Nephron progenitor cell (in vitro differentiated cells): Measurements from ENCODE around the gene RNF220.

Experiments used
- DNase-seq: peaks from one replicate; pipeline ENCODE4 v3.0.0; 2021
- H3K27ac Mint-ChIP-seq: 2 replicates; pipeline ENCODE4 v1.8.0; 2021; ENCODE audit warnings: mild to moderate bottlenecking, moderate library complexity, mixed read lengths
- H3K27me3 Mint-ChIP-seq: 2 replicates; pipeline ENCODE4 v1.8.0; 2021; ENCODE audit warnings: mild to moderate bottlenecking, low read depth, mixed read lengths; ENCODE audit not compliant: poor library complexity
- H3K36me3 Mint-ChIP-seq: 2 replicates; pipeline ENCODE4 v1.8.0; 2021; ENCODE audit warnings: low read depth, mixed read lengths
- H3K4me1 Mint-ChIP-seq: 2 replicates; pipeline ENCODE4 v1.8.0; 2021; ENCODE audit warnings: mixed read lengths
- H3K4me3 Mint-ChIP-seq: 2 replicates; pipeline ENCODE4 v1.8.0; 2021; ENCODE audit warnings: mild to moderate bottlenecking, moderate library complexity, mixed read lengths
- H3K9me3 Mint-ChIP-seq: 2 replicates; pipeline ENCODE4 v1.8.0; 2021; ENCODE audit warnings: mild to moderate bottlenecking, moderate library complexity, mixed read lengths
- CTCF ChIP-seq: fragments of 200-600 bp; sonication (generic); IDR thresholded peaks from 2 replicates; pipeline ENCODE4 v1.5.0; 2021; ENCODE audit warnings: antibody characterized with exemption

RNF220 gene

GRCh38 chr1:44596511-44596910 lies 191.5 kb downstream of the RNF220 start:
- H3K4me1 Mint-ChIP-seq, result peaks cover 52% of the 10 kb centered on the region
- no peaks in the 10 kb centered on the region for H3K36me3 Mint-ChIP-seq
- no peak overlapping the region for H3K4me3 Mint-ChIP-seq
- no peaks in the 10 kb centered on the region for H3K9me3 Mint-ChIP-seq
- no peak for TF ChIP-seq CTCF
- no peak for DNase-seq
- no peak overlapping the region for H3K27ac Mint-ChIP-seq
- peaks cover 30% of the 10 kb centered on the region for H3K27me3 Mint-ChIP-seq

- H3K27ac Mint-ChIP-seq, result no peak overlapping the region
- H3K4me1 Mint-ChIP-seq, result peaks cover 36% of the 10 kb centered on the region
- H3K4me3 Mint-ChIP-seq, result no peak overlapping the region
- peak; percentile 35 for DNase-seq
- no peaks in the 10 kb centered on the region for H3K9me3 Mint-ChIP-seq
- H3K36me3 Mint-ChIP-seq, result no peaks in the 10 kb centered on the region
- peaks cover 24% of the 10 kb centered on the region for H3K27me3 Mint-ChIP-seq
- TF ChIP-seq CTCF, result no peak
Measured at GRCh38 chr1:44598167-44598566, 193.1 kb downstream of the RNF220 start.

- peaks cover 26% of the 10 kb centered on the region for H3K27me3 Mint-ChIP-seq
- DNase-seq, result peak; percentile 57
Measured at GRCh38 chr1:44602634-44603628, 197.9 kb downstream of the RNF220 start.

GRCh38 chr1:44603718-44604117 lies 198.7 kb downstream of the RNF220 start:
- Mint-ChIP-seq H3K27me3 (peaks cover 29% of the 10 kb centered on the region), H3K27ac (no peak overlapping the region), H3K9me3 (no peaks in the 10 kb centered on the region), H3K4me3 (no peak overlapping the region), H3K4me1 (peaks cover 33% of the 10 kb centered on the region), H3K36me3 (no peaks in the 10 kb centered on the region)
- no peak for TF ChIP-seq CTCF
- no peak for DNase-seq

More at GRCh38 chr1:44602634-44603628, 197.9 kb downstream of the RNF220 start:
- H3K27ac Mint-ChIP-seq, result no peak overlapping the region
- peaks cover 36% of the 10 kb centered on the region for H3K4me1 Mint-ChIP-seq
- H3K36me3 Mint-ChIP-seq, result no peaks in the 10 kb centered on the region
- H3K4me3 Mint-ChIP-seq, result no peak overlapping the region
- H3K9me3 Mint-ChIP-seq, result no peaks in the 10 kb centered on the region
- TF ChIP-seq CTCF, result no peak

GRCh38 chr1:44604157-44604955 lies 199.3 kb downstream of the RNF220 start:
- Mint-ChIP-seq H3K4me3 (no peak overlapping the region), H3K9me3 (no peaks in the 10 kb centered on the region), H3K4me1 (peaks cover 36% of the 10 kb centered on the region), H3K27ac (no peak overlapping the region), H3K36me3 (no peaks in the 10 kb centered on the region), H3K27me3 (peaks cover 34% of the 10 kb centered on the region)
- DNase-seq, result no peak
- no peak for TF ChIP-seq CTCF
